ES-I3 (cell line): ENCODE results near the gene SNAP47.

Source experiments
- H3K36me3 ChIP-seq: 2 replicates; pipeline ENCODE4 v1.6.1; 2013; ENCODE audit warnings: mild to moderate bottlenecking, low read length, control low read depth, moderate library complexity; ENCODE audit not compliant: insufficient read depth
- H3K4me1 ChIP-seq: 2 replicates; pipeline ENCODE4 v1.6.1; 2013; ENCODE audit warnings: mild to moderate bottlenecking, control low read depth, low read length; ENCODE audit not compliant: insufficient read depth
- H3K9ac ChIP-seq: 2 replicates; pipeline ENCODE4 v1.6.1; 2013; ENCODE audit warnings: low read depth, mild to moderate bottlenecking, low read length, moderate library complexity
- H3K9me3 ChIP-seq: 2 replicates; pipeline ENCODE4 v1.6.1; 2013; ENCODE audit warnings: mild to moderate bottlenecking, low read length, moderate library complexity; ENCODE audit not compliant: control insufficient read depth, insufficient read depth

SNAP47 gene

GRCh38 chr1:227815468-227816409, 80.5 kb downstream of the SNAP47 start, which contains the start of gene PRSS38:
PRSS38 (plus strand) TSS chr1:227815675; CDS start chr1:227815717, 42 bp downstream.
- H3K9me3 ChIP-seq: peaks cover 10% of the 10 kb centered on the region; the same call in 1 of the 2 replicates
- no peaks in the 10 kb centered on the region for H3K36me3 ChIP-seq
- H3K9ac ChIP-seq: no peak within 1 kb of the TSS
- no peaks in the 10 kb centered on the region for H3K4me1 ChIP-seq

- Histone ChIP-seq H3K4me1 (no peaks in the 10 kb centered on the region), H3K36me3 (no peaks in the 10 kb centered on the region), H3K9ac (no peak overlapping the region), H3K9me3 (peaks cover 10% of the 10 kb centered on the region; the same call in 1 of the 2 replicates)
Observed at GRCh38 chr1:227816750-227817446, 81.7 kb downstream of the SNAP47 start.

GRCh38 chr1:227823537-227823936, 88.3 kb downstream of the SNAP47 start:
- Histone ChIP-seq H3K4me1 (no peaks in the 10 kb centered on the region), H3K36me3 (no peaks in the 10 kb centered on the region), H3K9ac (no peak overlapping the region), H3K9me3 (peaks cover 2% of the 10 kb centered on the region; the same call in 1 of the 2 replicates)

GRCh38 chr1:227824204-227824603, 89.0 kb downstream of the SNAP47 start:
- H3K36me3 ChIP-seq: no peaks in the 10 kb centered on the region
- no peaks in the 10 kb centered on the region for H3K4me1 ChIP-seq
- H3K9ac ChIP-seq: no peak overlapping the region
- peaks cover 2% of the 10 kb centered on the region; the same call in 1 of the 2 replicates for H3K9me3 ChIP-seq

- Histone ChIP-seq H3K4me1 (no peaks in the 10 kb centered on the region), H3K9me3 (no peaks in the 10 kb centered on the region), H3K9ac (no peak overlapping the region), H3K36me3 (no peaks in the 10 kb centered on the region)
Observed at GRCh38 chr1:227828786-227829185, 93.6 kb downstream of the SNAP47 start.
